Measurements from ENCODE around the gene DLX5. TPM values are rescaled to one million over a fixed set of nuclear protein-coding genes. Genes with fewer than 3 reads are reported as not detected.

Gene DLX5
- total RNA-seq, 2 donors from 2014 or later: not detected

DNA sequence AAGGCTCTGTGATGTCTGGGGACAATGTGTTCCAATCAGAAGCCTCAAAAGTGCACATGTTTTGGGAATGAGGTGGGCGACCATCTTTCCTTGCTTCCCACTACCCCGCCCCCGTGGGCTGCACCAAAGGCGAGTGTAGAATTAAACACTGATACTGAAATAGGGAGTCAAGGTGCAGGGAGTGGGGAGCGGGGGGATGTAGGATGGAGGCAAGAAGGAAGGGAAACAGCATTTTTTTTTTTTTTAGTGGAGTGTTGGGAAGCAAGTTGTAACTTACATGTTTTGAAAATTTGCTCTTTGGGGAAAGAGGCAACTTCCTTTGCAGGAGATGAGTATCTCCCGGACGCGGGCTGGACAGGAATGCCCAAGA lies 484 bp upstream of the DLX5 start:
- H3K4me1 ChIP-seq: no peaks in the 10 kb centered on the region
- H3K27ac ChIP-seq: no peak overlapping the region
- no peaks in the 10 kb centered on the region for H3K36me3 ChIP-seq
- H3K9me3 ChIP-seq: no peaks in the 10 kb centered on the region
- TF ChIP-seq, protein P1, sequence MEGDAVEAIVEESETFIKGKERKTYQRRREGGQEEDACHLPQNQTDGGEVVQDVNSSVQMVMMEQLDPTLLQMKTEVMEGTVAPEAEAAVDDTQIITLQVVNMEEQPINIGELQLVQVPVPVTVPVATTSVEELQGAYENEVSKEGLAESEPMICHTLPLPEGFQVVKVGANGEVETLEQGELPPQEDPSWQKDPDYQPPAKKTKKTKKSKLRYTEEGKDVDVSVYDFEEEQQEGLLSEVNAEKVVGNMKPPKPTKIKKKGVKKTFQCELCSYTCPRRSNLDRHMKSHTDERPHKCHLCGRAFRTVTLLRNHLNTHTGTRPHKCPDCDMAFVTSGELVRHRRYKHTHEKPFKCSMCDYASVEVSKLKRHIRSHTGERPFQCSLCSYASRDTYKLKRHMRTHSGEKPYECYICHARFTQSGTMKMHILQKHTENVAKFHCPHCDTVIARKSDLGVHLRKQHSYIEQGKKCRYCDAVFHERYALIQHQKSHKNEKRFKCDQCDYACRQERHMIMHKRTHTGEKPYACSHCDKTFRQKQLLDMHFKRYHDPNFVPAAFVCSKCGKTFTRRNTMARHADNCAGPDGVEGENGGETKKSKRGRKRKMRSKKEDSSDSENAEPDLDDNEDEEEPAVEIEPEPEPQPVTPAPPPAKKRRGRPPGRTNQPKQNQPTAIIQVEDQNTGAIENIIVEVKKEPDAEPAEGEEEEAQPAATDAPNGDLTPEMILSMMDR (IDR thresholded peaks at IDR 0.05): no peak
- no peak overlapping the region for H3K9ac ChIP-seq (ENCODE audit: low read depth in 2 of 2, low read length in 2 of 2)
- H3K27me3 ChIP-seq: peaks cover 63% of the 10 kb centered on the region
- intact Hi-C loops (cut with DNase I): loop anchor here (5.0 kb wide), 2 partner anchors 953 to 1108 kb away; no protein-coding TSS in a partner anchor
- DNase-seq: no peak
- H3K4me3 ChIP-seq: no peak overlapping the region

DNA sequence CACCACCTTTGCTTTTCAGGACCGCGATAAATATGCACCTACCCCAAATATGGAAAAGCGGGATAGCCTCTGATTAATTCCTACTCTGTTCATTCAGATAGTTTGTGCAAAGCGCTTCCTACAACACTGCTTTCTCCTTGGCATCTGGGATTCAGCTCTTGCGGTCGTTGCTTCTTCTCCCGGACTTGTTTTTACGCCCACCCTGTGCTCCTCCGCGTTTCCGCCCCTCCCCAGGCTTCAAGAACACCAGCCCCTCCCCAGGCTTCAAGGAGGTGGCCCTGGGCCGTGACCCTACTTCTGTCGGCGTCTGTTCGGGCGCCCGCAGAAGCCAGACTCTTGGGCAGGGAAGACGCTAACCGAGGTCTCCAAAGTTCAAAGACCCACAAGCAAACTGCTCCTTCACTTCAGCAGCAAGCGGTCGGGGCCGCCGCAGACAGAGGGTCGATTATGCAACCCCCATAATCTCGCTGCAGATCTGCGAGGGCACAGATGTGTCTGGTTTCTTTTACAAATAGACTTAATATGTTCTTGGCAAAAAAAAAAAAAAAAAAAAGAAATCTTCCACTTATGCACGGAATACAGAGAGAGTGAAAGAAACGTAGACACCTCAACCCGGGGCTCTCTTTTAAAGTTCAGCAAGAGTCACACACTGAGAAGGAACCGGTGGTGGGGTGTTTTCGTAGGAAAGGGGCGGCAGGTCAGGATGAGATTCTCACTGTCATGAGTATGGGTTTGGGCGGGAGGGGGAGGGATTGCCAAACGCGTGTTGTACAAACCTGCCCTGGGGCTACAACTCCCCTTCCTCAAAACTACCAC lies 1.9 kb downstream of the DLX5 start:
- Histone ChIP-seq H3K9ac (ENCODE audit: low read depth in 2 of 2, low read length in 2 of 2) (no peak overlapping the region), H3K9me3 (no peaks in the 10 kb centered on the region), H3K27ac (no peak overlapping the region), H3K4me1 (no peaks in the 10 kb centered on the region), H3K27me3 (peaks cover 87% of the 10 kb centered on the region), H3K36me3 (no peaks in the 10 kb centered on the region), H3K4me3 (no peak overlapping the region)
- no peak for DNase-seq
- TF ChIP-seq, protein P1 (IDR thresholded peaks at IDR 0.05): no peak
- intact Hi-C loops (cut with DNase I): no loop called here

DNA sequence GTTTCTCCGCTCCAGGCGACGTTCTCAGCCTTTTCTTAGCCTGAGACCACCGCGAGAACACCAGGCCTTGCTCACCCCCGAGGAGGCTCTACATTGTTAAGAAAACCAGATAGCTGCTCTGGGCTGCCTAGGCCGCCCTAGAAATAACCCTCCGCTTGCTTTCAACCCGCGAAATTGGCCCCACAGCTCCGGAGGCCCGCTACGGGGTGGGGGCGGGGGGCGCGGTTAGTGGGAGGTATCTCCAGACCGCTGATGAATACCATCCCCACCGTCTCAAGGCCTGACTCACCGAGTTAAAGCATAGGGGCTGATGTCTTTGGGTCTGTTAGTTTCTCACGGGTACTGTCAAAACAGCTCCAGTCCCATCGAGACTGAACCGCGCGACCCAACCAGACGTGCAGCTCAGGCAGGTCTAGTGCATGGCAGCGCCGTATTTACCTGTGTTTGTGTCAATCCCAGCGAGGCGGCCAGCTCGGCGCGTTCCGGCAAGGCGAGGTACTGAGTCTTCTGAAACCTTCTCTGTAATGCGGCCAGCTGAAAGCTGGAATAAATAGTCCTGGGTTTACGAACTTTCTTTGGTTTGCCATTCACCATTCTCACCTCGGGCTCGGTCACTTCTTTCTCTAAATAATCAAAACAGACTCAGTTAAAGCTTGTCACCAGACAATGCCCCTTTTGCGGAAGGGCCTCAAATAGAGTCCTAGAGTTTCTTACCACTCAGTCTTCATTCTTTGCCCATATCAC lies 2.7 kb downstream of the DLX5 start:
- no peak overlapping the region for H3K9ac ChIP-seq (ENCODE audit: low read depth in 2 of 2, low read length in 2 of 2)
- H3K4me1 ChIP-seq: no peaks in the 10 kb centered on the region
- TF ChIP-seq, protein P1 (IDR thresholded peaks at IDR 0.05): no peak
- intact Hi-C loops (cut with DNase I): no loop called here
- no peaks in the 10 kb centered on the region for H3K9me3 ChIP-seq
- no peak for DNase-seq
- no peak overlapping the region for H3K4me3 ChIP-seq
- peaks cover 95% of the 10 kb centered on the region for H3K27me3 ChIP-seq
- no peak overlapping the region for H3K27ac ChIP-seq
- no peaks in the 10 kb centered on the region for H3K36me3 ChIP-seq

DNA sequence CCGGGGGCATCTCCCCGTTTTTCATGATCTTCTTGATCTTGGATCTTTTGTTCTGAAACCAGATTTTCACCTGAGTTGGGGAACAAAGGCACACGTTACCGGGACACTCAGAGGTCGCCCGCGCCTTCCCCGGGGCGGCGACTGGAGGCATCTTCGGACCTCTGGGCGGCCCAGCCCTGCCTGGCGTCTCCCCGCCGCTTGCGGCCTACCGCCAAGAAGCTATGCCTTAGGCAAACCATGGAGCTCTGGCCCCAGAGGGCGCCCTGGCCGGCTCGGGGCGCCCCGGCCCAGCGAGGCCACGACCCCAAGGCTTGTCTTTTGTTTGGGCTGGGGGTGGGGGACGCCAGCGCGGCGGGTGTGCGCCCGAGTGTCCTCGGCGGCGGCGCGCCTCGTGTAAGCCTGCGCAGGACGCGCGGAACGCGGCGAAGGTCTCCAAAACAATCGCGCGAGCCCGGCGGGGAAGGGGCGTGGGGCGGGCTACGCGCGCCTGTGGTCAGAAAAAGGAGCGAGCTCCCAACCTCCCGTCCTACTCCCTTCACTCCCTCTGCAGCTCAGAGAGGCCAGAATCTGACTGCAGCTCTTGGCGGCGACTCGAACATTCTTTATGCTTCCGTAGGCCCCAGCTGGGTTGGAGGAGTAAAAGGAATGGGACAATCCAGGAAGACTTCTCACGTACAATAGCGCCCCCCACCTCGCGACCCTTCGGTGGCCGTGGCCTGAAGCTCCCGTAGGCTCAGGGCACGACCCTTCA lies 3.5 kb downstream of the DLX5 start:
- Histone ChIP-seq H3K9ac (ENCODE audit: low read depth in 2 of 2, low read length in 2 of 2) (no peak overlapping the region), H3K9me3 (no peaks in the 10 kb centered on the region), H3K27ac (no peak overlapping the region), H3K4me3 (no peak overlapping the region), H3K4me1 (no peaks in the 10 kb centered on the region), H3K36me3 (no peaks in the 10 kb centered on the region), H3K27me3 (peaks cover 95% of the 10 kb centered on the region)
- no peak for DNase-seq
- intact Hi-C loops (cut with DNase I): no loop called here
- TF ChIP-seq, protein P1 (IDR thresholded peaks at IDR 0.05): no peak

DNA sequence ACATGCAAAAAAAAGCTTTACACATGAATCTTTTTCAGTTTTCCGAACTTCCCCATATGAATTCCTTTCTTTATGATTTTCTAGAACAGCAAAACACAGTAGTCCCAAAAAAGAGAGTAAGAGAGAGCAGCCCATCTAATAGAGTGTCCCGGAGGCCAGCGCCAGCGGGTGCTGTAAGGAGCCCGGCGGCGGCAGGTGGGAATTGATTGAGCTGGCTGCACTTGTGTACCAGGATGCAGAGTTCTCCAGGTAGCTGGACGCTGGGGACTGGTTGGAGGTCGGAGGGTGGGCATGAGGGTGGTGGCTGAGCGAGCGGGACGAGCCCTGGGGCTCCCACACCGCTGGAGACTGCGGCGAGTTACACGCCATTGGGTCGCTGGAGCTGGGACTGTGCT lies 4.0 kb downstream of the DLX5 start:
- Histone ChIP-seq H3K9ac (ENCODE audit: low read depth in 2 of 2, low read length in 2 of 2) (no peak overlapping the region), H3K4me1 (no peaks in the 10 kb centered on the region), H3K27ac (no peak overlapping the region), H3K9me3 (no peaks in the 10 kb centered on the region), H3K4me3 (no peak overlapping the region), H3K36me3 (no peaks in the 10 kb centered on the region), H3K27me3 (peaks cover 92% of the 10 kb centered on the region)
- intact Hi-C loops (cut with DNase I): no loop called here
- no peak for DNase-seq
- TF ChIP-seq, protein P1 (IDR thresholded peaks at IDR 0.05): no peak

Measured in colonic mucosa (tissue), 4 donors.